Measurements from ENCODE around the gene DCTN5.

DCTN5 gene

DNA sequence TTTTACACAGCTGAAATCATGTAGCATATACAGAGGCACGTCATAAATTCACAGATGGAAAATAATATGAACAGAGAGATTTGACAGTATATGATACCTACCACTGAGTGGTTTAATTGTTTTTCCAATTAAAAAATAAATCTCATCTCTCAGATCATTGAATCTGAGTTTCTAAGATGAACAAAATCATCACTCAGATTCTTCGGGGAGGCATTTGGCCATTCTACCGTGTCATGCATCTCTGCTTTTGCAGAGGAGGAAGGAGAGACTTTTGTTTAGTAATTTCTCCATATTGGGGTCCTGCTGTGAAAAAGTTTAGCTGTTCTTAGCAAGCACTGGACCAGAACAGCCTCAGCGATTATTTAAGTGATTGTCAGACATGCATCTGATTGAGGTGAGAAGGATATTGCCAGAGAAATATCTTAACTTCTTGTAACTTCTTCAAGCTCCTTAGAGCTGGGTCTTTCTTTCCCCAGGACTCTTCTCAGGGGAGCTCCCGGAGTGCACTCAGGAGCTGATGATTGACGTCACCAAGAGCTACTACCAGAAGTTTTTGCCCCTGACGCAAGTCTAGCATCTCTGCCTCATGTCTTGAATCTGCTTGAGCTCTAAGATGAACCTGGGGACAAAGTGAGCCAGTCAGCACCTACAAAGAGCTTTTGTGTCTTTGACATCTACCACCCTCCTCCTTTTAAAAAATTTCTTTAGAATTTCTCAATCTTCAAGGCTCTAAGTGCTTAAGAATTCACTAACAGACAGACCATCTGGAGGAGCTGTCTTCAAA, 25.5 kb downstream of the DCTN5 start:
- TF ChIP-seq, protein P1, sequence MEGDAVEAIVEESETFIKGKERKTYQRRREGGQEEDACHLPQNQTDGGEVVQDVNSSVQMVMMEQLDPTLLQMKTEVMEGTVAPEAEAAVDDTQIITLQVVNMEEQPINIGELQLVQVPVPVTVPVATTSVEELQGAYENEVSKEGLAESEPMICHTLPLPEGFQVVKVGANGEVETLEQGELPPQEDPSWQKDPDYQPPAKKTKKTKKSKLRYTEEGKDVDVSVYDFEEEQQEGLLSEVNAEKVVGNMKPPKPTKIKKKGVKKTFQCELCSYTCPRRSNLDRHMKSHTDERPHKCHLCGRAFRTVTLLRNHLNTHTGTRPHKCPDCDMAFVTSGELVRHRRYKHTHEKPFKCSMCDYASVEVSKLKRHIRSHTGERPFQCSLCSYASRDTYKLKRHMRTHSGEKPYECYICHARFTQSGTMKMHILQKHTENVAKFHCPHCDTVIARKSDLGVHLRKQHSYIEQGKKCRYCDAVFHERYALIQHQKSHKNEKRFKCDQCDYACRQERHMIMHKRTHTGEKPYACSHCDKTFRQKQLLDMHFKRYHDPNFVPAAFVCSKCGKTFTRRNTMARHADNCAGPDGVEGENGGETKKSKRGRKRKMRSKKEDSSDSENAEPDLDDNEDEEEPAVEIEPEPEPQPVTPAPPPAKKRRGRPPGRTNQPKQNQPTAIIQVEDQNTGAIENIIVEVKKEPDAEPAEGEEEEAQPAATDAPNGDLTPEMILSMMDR (IDR thresholded peaks at IDR 0.05; ENCODE audit: borderline replicate concordance, insufficient read depth, low read depth, low read length), result no peak
- H3K4me3 ChIP-seq (ENCODE audit: low read depth, low read length), result no peak overlapping the region

DNA sequence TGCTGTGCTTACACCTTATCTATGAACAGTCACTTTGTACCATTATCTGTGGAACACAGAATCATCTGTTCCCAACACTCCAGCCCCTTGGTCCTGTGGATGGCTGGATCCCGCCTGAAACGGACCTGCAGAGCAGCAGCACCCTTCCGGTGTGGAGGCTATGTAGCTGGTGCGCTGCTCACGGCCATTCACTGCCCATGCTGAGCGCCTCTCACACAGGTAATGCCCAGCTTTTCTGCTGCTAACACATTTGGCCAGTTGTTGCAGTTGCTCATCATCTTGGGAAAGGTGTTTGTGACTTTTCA, 26.0 kb downstream of the DCTN5 start:
- TF ChIP-seq, protein P1 (IDR thresholded peaks at IDR 0.05; ENCODE audit: borderline replicate concordance, insufficient read depth, low read depth, low read length), result no peak
- no peak overlapping the region for H3K4me3 ChIP-seq (ENCODE audit: low read depth, low read length)

DNA sequence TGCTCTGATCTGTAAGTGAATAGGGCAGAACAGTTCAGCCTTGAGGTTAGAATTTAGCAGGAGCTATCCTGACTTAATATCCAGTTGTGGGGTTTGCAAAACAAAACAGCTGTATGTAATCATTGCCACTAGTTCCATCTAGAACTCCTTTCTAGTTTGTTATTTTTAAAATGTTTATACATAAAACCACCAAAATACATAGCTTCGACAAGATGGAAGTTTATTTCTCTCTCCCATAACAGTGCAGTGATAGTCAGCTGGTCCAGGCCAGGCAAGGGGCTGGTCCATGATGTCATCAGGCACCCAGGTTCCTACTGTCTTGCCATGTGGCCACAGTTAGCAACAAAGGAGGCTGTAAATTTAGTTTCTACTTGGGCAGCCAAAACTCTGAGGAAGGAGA, 27.0 kb downstream of the DCTN5 start:
- TF ChIP-seq, protein P1 (IDR thresholded peaks at IDR 0.05; ENCODE audit: borderline replicate concordance, insufficient read depth, low read depth, low read length), result no peak
- no peak overlapping the region for H3K4me3 ChIP-seq (ENCODE audit: low read depth, low read length)

DNA sequence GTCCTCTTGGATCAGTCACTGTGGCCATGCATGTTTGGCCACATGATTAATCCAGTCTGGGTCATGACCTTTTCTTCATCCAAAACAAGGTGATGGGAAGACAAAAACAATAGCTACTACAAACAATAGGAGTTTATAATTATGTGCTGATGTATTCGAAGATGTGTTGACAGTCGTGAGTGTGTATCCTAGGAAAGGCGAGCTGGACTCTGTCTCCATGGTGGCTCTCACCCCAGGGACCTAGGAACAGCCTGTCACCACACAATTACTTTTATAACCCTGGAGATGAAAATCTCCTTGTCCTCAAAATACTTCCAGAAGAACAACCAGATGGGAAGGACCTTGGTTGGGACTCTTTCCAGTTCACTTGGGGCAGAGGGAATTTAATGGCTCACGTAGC, 27.6 kb downstream of the DCTN5 start:
- H3K4me3 ChIP-seq (ENCODE audit: low read depth, low read length), result no peak overlapping the region
- TF ChIP-seq, protein P1 (IDR thresholded peaks at IDR 0.05; ENCODE audit: borderline replicate concordance, insufficient read depth, low read depth, low read length), result no peak

DNA sequence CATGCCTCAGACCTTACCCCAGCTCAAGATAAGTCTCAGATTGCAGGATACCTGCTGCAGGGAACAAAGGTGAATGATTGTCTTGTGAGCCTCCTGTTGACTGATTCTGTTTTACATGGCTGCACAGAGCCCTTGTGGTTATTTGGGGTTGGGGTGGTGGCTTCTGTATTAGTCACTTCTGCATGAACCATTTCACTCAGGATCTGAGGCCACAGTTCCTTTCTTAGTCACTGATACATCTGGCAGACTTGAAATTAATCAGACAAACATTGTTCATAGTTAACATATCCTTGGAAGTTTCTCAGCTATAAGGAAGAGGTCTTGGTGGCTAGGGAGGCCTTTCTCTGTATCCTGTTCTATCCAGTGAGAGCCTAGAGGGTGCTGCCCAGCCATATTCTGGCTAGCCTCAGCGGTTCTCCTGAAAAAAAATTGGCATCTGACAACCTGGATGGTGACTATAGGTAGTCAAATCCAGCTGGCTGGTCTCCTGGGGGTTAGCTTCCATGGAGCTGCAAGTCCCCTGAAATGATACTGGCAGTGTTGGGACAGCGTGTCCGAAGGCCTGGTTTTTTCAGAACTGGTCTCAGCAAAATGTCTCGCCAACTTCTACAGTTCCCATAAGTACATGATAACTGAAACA, 29.0 kb downstream of the DCTN5 start:
- no peak overlapping the region for H3K4me3 ChIP-seq (ENCODE audit: low read depth, low read length)
- TF ChIP-seq, protein P1 (IDR thresholded peaks at IDR 0.05; ENCODE audit: borderline replicate concordance, insufficient read depth, low read depth, low read length), result no peak

DNA sequence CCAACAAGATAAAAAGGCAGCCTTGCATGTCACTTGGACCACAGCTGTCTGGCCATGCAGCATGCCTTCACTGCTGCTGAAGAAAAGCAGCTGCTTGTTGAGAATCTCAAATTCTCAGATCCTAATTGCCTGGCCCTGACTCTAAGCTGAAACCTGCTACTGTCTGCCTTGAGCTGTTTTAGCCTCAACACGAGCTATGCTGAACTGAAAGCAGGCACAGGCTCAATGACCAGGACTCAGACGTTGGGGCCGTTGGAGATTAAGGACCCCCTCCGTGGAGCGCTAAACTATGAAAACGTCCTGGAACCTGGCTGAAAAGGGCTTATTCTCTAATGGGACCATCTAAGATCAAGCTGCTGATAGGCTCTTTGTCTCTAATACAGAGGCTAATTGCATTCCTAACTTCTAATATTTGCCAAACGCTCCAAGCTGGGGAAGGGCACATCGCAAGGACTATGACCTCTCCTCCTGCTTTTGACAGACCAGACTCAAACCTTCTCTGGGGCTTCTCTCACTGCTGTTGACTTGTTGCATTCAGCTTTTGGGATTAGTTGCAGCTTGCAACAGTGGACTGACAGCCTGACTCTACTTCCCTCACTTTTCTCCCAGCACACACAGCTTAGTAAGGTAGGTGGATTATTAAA, 32.8 kb downstream of the DCTN5 start:
- H3K4me3 ChIP-seq (ENCODE audit: low read depth, low read length), result no peak overlapping the region
- TF ChIP-seq, protein P1 (IDR thresholded peaks at IDR 0.05; ENCODE audit: borderline replicate concordance, insufficient read depth, low read depth, low read length), result no peak
